Upper lobe of left lung (tissue), 4 donors: ENCODE data around the gene VDR.

ENCODE experiments used
- EP300 ChIP-seq, 4 donors: sonication (generic); formaldehyde crosslinking; IDR thresholded peaks; one replicate each; pipeline ENCODE4 v1.5.1; 2017; ENCODE audit warnings: antibody characterized with exemption in 4 of 4, control low read depth in 2 of 4
- POLR2A ChIP-seq, 4 donors: fragments of 450-650 bp; IDR thresholded peaks; one replicate each; pipeline ENCODE4 v1.5.1; 2016 to 2017; ENCODE audit warnings: antibody characterized with exemption in 4 of 4, mild to moderate bottlenecking in 2 of 4
- POLR2AphosphoS5 ChIP-seq, 2 donors: sonication (generic); formaldehyde crosslinking; IDR thresholded peaks; one replicate each; pipeline ENCODE4 v1.5.1; 2017; ENCODE audit warnings: antibody characterized with exemption in 2 of 2
- TF ChIP-seq, protein P1 (sequence below), 6 experiments: fragments of 450-650 bp in 4 of 6; fragments of 200-600 bp in 2 of 6; sonication (generic) in 2 of 6; IDR thresholded peaks; one replicate each; pipeline ENCODE4 v1.5.1; 2016 to 2019; ENCODE audit warnings: antibody characterized with exemption in 6 of 6

DNA sequence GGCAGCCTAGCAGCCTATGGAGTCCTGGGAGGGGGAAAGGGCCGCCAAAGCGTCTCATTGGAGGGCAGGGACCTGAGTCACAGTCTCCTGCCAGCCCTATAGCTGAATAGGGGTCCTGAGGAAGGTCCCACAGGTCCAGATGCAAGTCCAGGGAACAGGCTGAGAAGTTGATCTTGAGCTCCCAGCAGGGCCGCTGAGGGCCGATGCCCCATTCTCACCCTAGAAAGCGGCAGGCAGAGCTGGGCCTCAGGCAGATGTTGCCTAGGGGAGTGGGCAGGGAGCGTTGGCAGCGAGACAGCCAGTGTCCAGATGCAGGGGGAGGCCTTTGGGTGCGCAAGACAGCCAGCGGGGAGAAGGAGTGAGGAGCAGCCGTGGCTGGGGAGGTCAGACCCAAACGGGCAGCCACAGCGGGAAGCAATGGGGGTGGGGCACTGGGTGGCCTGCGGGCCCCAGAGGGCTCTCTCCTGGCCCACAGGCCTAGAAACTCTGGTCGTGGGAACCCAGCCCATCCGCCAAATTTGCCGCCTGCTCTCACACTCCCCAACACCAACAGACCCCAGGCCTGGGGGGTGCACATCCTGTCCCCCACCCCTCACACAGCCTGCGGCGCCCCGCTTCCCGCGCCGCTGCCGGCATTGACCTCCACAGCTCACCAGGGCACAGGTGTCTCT lies 86.2 kb downstream of the VDR start:
- TF ChIP-seq, protein P1, sequence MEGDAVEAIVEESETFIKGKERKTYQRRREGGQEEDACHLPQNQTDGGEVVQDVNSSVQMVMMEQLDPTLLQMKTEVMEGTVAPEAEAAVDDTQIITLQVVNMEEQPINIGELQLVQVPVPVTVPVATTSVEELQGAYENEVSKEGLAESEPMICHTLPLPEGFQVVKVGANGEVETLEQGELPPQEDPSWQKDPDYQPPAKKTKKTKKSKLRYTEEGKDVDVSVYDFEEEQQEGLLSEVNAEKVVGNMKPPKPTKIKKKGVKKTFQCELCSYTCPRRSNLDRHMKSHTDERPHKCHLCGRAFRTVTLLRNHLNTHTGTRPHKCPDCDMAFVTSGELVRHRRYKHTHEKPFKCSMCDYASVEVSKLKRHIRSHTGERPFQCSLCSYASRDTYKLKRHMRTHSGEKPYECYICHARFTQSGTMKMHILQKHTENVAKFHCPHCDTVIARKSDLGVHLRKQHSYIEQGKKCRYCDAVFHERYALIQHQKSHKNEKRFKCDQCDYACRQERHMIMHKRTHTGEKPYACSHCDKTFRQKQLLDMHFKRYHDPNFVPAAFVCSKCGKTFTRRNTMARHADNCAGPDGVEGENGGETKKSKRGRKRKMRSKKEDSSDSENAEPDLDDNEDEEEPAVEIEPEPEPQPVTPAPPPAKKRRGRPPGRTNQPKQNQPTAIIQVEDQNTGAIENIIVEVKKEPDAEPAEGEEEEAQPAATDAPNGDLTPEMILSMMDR (IDR thresholded peaks at IDR 0.05), result no peak
- TF ChIP-seq POLR2A (IDR thresholded peaks at IDR 0.05) (no peak), EP300 (IDR thresholded peaks at IDR 0.05) (no peak), POLR2AphosphoS5 (IDR thresholded peaks at IDR 0.05) (no peak)
